A673 (cell line): ENCODE data around the gene HSF5. TPM values are rescaled to one million over a fixed set of nuclear protein-coding genes. Genes with fewer than 3 reads are reported as not detected.

ENCODE experiments used
- BruUV-seq: library from RNA; stranded (reverse); fragments of 400-500 nt; replicated peaks from 2 replicates; lab custom pipeline; 2021; lab: Mats Ljungman, UMichigan
- CTCF ChIA-PET: fragments of 300-600 bp; sonication (Branson Sonifier 250); formaldehyde crosslinking; loops from one replicate; lab custom pipeline; 2022; ENCODE audit warnings: antibody characterized with exemption; lab: Charles Lee
- POLR2A ChIA-PET: fragments of 300-600 bp; sonication (Branson Sonifier 250); formaldehyde crosslinking; loops from one replicate; lab custom pipeline; 2022; ENCODE audit warnings: antibody characterized with exemption; ENCODE audit not compliant: low non-redundant PET; lab: Charles Lee
- DNase-seq: peaks from one replicate; pipeline ENCODE4 v3.0.0-alpha.2; 2015; ENCODE audit warnings: low spot score
- H3K27ac ChIP-seq: fragments of 200-600 bp; sonication (generic); 2 replicates; pipeline ENCODE4 v1.5.1; 2016; ENCODE audit warnings: mixed run types, low read depth, mild to moderate bottlenecking, mixed read lengths, antibody characterized with exemption, low read length; ENCODE audit not compliant: poor library complexity, severe bottlenecking
- H3K27me3 ChIP-seq: fragments of 200-600 bp; sonication (generic); replicated peaks from 2 replicates; pipeline ENCODE4 v1.6.1; 2017; ENCODE audit warnings: mixed run types, low read depth, mild to moderate bottlenecking, mixed read lengths, antibody characterized with exemption, low read length; ENCODE audit not compliant: insufficient read depth, poor library complexity
- H3K36me3 ChIP-seq: fragments of 200-600 bp; sonication (generic); 2 replicates; pipeline ENCODE4 v1.6.1; 2016; ENCODE audit warnings: mixed run types, mild to moderate bottlenecking, mixed read lengths, antibody characterized with exemption, low read length; ENCODE audit not compliant: insufficient read depth, poor library complexity, severe bottlenecking
- H3K4me1 ChIP-seq: fragments of 200-600 bp; sonication (generic); 2 replicates; pipeline ENCODE4 v1.6.1; 2017; ENCODE audit warnings: mixed run types, mild to moderate bottlenecking, mixed read lengths, antibody characterized with exemption, low read length; ENCODE audit not compliant: insufficient read depth, poor library complexity, severe bottlenecking
- H3K4me3 ChIP-seq: fragments of 200-600 bp; sonication (generic); 2 replicates; pipeline ENCODE4 v1.5.1; 2016; ENCODE audit warnings: low read depth, mixed run types, mild to moderate bottlenecking, mixed read lengths, low read length; ENCODE audit not compliant: poor library complexity, severe bottlenecking
- H3K9me3 ChIP-seq: fragments of 200-600 bp; sonication (generic); 2 replicates; pipeline ENCODE4 v1.6.1; 2016; ENCODE audit warnings: mixed run types, low read depth, mild to moderate bottlenecking, mixed read lengths, antibody characterized with exemption, low read length; ENCODE audit not compliant: poor library complexity, severe bottlenecking
- EZH2 ChIP-seq: fragments of 200-600 bp; sonication (generic); IDR thresholded peaks from 2 replicates; pipeline ENCODE4 v1.6.1; 2017; ENCODE audit warnings: borderline replicate concordance, low read depth, mild to moderate bottlenecking, mixed read lengths, antibody characterized with exemption, low read length; ENCODE audit not compliant: poor library complexity, severe bottlenecking
- intact Hi-C: fragments of 100-400 bp; cut with micrococcal nuclease; formaldehyde crosslinking; loops from one replicate; pipeline ENCODE4 v1.10.0; 2022; ENCODE audit not compliant: unreplicated experiment
- total RNA-seq: library from RNA; stranded (reverse); gene quantifications from 2 replicates; pipeline ENCODE4 v1.2.3, GENCODE V29; 2021
- TF ChIP-seq, protein P1 (sequence below): fragments of 300-800, 200-600 bp; sonication (generic); conservative IDR thresholded peaks from 2 replicates; pipeline ENCODE4 v1.5.1; 2017; ENCODE audit warnings: low read depth, mild to moderate bottlenecking, antibody characterized with exemption, low read length, moderate library complexity, mixed read lengths

Gene HSF5
- total RNA-seq, 1 experiment from 2014 or later, result 0.06 TPM

DNA sequence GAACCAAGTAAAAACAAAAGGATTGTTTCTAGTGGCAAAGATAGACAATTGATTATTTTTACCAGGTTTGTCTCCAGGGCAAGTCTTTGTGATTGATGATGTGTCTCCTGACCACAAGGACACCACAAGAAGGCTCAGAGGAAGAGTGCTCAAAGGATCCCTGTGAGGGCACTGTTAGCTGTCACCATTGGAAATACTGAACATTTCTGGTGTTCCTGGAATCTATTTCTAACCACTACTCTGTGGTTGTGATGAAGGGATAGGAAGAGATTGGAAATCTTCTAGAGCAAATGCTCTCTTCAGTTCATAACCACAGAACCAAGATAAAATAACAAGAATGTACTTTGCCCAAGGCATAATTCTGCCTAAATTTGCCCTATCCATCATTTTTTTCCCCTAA lies 86.2 kb downstream of the HSF5 start:
- BruUV-seq, result no TSS peak
- CTCF ChIA-PET, result no interaction called here
- DNase-seq, result no peak

DNA sequence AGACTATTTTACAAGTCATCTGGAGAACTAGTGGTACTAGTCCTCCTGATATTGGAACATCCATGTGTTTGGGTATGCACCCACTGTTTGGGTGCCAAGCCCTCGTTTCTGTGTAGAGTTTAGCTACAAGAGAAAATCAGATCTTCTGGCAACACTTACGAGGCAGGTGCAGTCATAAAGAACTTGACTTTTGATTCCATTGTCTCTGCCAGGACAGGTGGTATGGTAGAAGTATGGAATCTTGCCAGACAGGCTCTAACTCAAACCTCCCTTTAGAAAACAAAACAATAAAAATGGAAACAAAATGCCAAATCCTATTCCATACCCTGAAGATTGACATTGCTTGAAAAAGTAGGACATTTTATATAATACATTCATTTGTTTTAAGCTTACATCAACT lies 86.9 kb downstream of the HSF5 start:
- Histone ChIP-seq H3K4me3 (no peak overlapping the region), H3K36me3 (no peaks in the 10 kb centered on the region), H3K9me3 (no peaks in the 10 kb centered on the region), H3K27ac (no peak overlapping the region), H3K27me3 (peaks cover 53% of the 10 kb centered on the region), H3K4me1 (no peaks in the 10 kb centered on the region)
- intact Hi-C loops, result no loop called here
- POLR2A ChIA-PET, result no interaction called here
- no TSS peak for BruUV-seq
- DNase-seq, result no peak
- no peak for TF ChIP-seq EZH2
- TF ChIP-seq, protein P1, sequence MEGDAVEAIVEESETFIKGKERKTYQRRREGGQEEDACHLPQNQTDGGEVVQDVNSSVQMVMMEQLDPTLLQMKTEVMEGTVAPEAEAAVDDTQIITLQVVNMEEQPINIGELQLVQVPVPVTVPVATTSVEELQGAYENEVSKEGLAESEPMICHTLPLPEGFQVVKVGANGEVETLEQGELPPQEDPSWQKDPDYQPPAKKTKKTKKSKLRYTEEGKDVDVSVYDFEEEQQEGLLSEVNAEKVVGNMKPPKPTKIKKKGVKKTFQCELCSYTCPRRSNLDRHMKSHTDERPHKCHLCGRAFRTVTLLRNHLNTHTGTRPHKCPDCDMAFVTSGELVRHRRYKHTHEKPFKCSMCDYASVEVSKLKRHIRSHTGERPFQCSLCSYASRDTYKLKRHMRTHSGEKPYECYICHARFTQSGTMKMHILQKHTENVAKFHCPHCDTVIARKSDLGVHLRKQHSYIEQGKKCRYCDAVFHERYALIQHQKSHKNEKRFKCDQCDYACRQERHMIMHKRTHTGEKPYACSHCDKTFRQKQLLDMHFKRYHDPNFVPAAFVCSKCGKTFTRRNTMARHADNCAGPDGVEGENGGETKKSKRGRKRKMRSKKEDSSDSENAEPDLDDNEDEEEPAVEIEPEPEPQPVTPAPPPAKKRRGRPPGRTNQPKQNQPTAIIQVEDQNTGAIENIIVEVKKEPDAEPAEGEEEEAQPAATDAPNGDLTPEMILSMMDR, result no peak
- CTCF ChIA-PET, result no interaction called here

More for the DNA sequence above, 86.2 kb downstream of the HSF5 start:
- H3K4me3 ChIP-seq, result no peak overlapping the region
- POLR2A ChIA-PET, result no interaction called here
- no peaks in the 10 kb centered on the region for H3K4me1 ChIP-seq
- intact Hi-C loops, result no loop called here
- H3K36me3 ChIP-seq, result no peaks in the 10 kb centered on the region
- peaks cover 46% of the 10 kb centered on the region for H3K27me3 ChIP-seq
- TF ChIP-seq EZH2, result no peak
- TF ChIP-seq, protein P1, result no peak
- no peaks in the 10 kb centered on the region for H3K9me3 ChIP-seq
- no peak overlapping the region for H3K27ac ChIP-seq

DNA sequence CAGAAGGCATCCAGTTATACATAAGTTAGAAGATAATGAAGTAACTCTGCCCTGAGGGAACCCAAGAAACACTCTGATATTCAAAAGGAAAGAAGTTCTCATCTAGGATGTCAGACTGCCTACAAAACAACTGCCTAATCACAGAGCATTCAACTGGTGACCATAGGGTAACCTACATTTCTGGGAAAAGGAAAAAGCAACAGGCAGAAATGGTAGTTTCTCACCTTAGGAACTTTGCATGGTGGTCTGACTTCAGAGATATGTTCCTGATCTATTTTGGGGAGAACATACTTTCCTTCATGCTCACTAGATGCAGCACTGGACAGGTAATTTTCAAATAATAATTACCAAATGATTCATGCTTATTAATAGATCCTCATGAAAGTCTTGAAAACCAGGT lies 87.4 kb downstream of the HSF5 start:
- TF ChIP-seq, protein P1, result no peak
- TF ChIP-seq EZH2, result no peak
- DNase-seq, result no peak
- Histone ChIP-seq H3K36me3 (no peaks in the 10 kb centered on the region), H3K27me3 (peaks cover 57% of the 10 kb centered on the region), H3K9me3 (no peaks in the 10 kb centered on the region), H3K27ac (no peak overlapping the region), H3K4me3 (no peak overlapping the region), H3K4me1 (no peaks in the 10 kb centered on the region)
- no TSS peak for BruUV-seq
- POLR2A ChIA-PET, result no interaction called here
- intact Hi-C loops, result no loop called here
- CTCF ChIA-PET, result no interaction called here
